ENCODE data around the gene AP1S1. TPM values are rescaled to one million over a fixed set of nuclear protein-coding genes. Genes with fewer than 3 reads are reported as not detected.
"Not testable (repeated sequence)": the region's sequence is repeated elsewhere in the genome, so short reads cannot be mapped to it uniquely, and the experiment has no call there.

Gene AP1S1
- total RNA-seq, 1 donor from 2014 or later = 172 TPM

DNA sequence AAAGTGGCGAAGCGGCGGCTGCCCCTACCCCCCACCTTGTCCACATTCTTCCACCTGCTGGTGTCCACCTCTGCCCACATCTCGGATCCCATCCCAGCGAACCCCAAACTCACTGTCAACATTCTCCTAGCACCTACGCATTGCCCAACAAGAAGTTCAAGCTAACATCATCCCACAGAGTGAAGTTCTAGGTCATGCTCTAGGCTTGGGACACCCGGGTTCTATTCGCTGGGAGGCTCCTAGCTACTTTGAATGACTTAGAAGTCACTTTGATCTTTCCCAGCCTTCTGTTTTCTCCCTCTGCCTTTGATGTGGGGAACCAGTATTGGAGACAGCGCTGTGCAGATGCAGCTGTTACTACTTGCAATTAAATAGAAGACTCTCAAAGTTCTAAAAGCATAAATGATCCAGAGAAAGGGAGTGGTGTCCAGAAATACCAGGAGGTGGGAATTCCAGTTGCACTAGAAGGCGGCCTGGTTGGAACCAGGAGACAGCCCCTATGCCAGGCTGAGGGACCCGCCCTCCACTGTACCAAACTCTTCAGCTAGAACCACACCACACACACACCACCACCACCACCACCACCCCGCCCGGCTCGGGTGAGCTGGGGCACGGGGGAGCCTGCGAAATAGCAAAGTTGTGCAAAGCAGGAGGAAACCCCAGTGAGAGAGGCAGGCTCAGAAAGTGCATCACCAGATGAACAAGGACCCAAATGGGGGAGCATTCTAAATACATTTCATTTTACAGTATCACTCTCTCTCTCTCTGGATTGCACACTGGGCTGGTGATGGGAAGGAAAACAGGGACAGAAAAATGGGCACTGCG, 16.6 kb downstream of the AP1S1 start:
- DNase-seq (ENCODE audit: low read depth in 2 of 2) = no peak

DNA sequence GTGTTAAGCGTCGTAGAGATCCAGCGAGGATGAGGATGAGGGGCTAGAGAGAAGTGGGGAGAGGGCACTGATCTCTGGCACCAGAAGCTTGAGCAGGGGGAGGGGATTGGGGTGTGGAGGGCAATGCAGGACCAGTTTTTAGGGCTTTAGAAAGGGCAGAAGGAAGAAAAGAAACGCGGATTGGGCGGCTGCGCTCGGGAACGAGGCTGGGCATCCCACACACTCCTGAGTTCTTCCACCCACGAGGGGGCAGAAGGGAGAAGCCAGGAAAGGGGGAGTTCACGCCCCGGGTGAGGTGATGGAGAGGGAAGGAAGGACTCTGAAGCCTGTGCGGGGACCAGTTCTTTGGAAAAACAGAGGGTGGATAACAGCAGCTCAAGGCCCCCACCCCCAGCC, 17.2 kb downstream of the AP1S1 start:
- DNase-seq (ENCODE audit: low read depth in 2 of 2) = no peak

DNA sequence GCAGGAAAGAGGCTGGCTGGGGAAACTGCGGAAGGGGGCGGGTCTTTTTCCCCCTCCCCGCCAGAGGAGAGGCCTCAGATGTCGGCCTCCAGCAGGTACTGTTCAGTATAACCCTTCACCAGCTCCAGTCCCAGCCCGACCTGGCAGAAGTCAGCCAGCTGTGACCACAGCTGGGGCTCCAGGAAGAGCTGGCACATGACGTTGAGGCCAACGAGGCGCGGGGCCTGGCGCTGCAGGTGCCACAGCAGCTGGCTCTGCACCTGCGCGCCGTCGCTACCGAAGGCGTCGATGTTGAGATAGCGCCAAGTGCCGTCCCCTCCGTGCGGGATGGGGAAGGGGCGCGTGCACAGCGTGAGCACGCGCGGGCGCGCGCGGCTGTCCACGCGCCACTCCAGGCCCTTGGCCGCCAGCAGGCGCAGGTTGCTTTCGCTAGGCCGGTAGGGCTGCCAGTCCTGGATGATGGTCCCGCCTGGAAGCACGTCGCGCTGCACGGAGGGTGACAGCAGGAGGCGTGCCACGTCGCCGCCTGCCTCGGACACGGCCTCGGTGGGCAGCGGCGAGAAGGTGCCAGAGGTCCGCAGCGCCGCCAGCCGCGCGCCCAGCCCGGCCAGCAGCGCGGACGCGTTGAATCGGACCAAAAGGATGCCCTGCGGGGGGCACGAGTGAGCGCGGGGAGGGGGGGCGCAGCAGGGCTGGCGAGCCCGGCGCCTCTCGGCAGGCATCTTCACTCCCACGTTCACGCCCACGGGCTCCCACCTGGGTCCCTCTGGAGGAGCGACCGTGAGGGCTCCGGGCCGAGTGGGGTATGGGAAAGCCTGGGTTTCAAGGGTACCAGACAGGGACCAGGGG, 18.0 kb downstream of the AP1S1 start:
- no peak for DNase-seq (ENCODE audit: low read depth in 2 of 2)

DNA sequence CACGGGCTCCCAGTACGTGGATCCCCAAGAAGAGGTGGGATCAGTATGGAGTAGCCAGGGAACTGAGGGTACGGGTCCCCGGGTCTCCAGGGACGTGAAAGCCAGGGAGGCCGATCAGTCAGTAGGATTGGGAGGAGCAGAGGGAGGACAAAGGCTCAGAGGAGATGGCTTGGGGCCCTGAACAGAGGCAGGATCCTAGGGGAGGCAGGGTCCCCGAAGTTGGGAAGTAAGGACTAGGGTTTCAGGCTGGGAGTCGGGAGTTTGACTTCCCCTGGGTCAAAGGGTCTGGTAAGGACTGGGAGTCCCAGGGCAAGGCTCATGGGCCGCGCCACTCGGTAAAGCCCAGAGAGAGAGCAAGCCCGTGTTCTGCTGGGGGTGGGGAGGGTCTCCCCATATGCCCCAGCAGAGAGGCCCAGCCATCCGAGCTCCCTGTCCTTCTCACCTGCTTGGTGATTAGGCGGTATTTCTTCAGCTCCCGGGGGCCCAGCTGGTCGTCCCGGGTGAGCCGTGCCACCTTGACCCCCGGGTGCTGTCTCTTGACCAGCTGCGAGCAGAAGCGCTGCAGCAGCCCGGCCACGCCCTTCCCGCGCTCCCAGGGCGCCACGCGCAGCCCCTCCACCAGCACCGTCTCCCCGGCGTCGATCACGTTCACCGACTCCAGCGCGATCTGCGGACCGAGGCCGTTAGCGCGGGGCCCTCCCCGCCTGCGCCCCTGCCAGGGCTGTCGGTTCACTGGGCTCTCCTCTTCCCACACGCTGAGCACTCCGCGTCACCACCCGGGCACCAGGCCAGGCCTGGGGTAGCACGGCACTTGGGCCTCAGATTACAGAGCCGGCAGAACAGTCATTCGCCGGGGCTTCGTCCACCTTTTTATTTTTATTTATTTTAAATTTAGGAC, 18.8 kb downstream of the AP1S1 start:
- peak in 1 of 2 donors; percentile 59 for DNase-seq (ENCODE audit: low read depth in 2 of 2)

DNA sequence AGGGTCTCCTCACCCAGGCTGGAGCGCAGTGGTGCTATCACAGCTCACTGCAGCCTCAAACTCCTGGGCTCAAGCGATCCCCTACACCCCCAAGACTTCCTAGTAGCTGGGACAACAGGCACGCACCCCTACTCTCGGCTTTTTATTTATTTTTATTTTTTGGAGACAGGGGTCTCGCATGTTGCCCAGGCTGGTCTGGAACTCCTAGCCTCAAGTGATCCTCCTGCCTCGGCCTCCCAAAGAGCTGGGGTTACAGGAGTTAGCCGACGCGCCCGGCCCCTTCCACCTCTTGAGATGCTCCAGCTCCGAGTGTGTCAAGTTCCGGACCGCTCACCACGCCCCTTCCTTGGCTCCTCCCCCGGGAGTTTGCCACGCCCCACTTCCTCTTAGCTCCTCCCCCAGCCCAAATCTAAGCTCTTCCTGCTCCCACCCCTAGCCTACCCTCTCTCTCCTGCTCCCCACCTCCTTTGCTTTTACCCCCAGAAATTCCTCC, 19.5 kb downstream of the AP1S1 start:
- no peak for DNase-seq (ENCODE audit: low read depth in 2 of 2)

DNA sequence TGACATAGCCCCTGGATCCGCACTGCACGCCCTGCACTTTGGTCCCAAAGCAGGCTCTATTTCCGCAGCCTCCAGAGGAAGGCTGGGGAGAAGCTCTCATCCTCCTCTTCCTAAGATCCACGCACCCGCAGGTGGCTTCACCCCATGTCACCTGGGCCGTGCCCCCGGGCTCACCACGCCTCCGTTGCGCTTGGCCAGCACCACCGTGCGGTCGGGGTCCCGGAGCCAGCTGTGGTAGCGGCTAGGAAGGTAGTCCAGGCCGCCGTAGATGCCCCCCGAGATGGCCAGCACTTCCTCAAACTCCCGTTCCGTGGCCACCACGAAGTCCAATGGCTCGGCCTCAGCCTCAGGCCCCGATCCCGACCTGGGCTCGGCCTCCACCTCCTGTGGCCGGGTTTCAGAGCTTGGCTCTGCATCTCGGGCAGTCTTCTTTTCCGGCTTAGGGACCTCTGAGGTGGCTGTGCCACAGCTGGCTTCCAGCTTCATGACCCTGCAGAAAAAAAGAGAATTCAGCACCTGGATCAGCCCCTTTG, 20.1 kb downstream of the AP1S1 start:
- no peak for DNase-seq (ENCODE audit: low read depth in 2 of 2)

DNA sequence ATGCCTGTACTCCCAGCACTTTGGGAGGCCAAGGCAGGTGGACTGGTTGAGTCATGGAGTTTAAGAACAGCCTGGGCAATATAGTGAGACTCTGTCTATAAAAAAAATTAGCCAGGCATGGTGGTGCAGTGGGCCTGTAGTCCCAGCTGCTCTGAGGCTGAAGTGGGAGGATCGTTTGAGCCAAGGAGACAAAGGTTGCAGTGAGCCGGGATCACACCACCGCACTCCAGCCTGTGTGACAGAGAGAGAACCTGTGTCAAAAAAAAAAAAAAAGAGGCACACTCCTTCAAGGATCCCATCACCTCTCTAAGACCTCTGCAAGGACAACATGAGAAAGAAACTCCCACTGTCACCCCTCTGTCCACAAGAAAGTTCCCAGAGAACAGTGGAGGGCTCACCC, 21.4 kb downstream of the AP1S1 start:
- DNase-seq (ENCODE audit: low read depth in 2 of 2) = no peak

DNA sequence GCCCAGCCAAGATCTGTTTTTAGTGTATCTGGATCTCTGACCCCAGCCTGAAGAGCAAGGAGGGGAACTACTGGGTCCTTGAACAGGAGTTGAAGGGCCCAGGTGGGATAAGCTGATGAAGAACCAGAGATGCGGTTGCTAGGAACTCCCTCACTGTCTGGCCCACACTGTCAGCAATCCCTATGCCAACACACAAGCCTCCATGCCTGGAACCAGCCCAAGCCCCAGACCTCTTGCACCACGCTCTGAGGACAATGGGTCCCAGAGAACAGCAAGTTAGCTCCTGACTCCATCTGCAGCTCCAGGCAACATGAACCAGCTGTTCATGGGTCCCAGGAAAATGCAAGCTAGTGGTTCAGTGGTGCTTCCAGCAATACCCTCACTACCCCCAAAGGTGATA, 23.4 kb downstream of the AP1S1 start:
- DNase-seq (ENCODE audit: low read depth in 2 of 2) = no peak

DNA sequence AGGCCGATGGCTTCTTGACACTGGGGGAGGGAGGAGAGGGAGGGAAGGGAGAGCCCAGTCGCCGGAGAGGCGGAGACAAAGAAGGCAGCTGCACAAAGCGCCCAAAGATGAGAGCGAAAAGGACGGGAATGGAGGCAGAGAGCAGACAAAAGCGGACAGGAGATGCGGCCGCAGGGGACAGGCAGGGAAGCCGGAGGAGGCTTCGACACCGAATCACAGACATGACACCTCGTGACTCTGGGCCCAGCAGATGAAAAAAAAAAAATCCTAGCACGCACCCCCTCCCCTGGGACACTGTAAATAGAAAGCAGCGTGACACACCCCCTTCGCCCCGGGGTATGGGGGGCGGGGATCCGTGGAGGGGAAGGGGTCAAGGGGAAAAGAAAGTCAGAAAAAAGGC, 24.8 kb downstream of the AP1S1 start:
- DNase-seq (ENCODE audit: low read depth in 2 of 2) = no peak

DNA sequence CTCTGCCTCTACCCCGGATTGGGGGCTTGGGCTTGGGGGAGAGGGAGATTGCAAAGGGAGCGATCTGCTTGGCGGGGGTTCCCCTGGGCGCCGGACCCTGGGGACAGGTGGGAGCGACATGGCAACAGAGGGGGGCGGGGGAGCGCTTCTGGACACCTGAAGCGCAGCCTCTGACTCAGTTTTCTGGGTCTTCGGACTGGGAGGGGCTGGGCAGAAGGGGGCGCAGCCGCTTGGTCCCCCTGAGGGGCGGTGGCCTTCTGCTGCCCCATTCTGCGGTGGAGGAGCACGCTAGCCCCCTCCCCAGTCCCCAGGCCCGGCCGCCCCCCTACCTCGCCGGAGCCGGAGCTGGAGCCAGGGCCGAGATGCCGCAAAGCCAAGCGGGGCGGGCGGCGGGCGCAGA, 25.4 kb downstream of the AP1S1 start:
- DNase-seq (ENCODE audit: low read depth in 2 of 2) = no peak

DNA sequence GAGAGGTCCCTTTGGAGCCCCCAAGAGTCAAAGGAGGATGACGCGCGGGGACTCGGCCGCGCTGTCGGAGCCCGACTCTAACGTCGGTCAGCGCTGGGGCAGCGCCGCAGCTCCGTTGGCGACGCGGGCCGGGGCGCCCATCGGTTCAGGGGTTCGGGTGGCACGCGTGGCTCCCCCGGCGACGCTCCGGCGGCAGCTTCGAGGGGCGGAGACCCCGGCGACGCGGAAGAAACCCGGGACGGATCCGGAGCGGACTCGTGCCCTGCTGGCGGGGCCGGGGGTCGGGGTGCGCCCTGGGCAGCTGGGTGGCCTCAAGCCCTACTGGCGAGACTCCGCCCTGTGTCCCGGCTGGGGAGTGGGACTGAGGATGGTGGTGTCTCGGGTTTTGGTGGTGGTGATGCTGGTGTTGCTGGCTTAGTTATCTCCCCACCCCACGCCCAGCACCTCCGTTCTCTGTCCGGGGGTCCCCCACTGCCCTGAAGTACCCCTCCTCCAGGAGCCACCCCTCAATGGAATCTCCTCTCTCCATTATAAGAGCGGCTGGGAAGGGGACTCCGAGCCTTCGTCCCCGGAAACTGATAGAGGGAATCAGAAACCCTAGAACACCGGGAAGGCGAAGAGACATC, 26.0 kb downstream of the AP1S1 start, which contains the start of gene NAT16:
Gene NAT16, minus strand, starts transcription at position 164 of the 626 bp plus-strand sequence. CDS start 5,486 bp downstream, outside the sequence.
- no peak for DNase-seq (ENCODE audit: low read depth in 2 of 2)

DNA sequence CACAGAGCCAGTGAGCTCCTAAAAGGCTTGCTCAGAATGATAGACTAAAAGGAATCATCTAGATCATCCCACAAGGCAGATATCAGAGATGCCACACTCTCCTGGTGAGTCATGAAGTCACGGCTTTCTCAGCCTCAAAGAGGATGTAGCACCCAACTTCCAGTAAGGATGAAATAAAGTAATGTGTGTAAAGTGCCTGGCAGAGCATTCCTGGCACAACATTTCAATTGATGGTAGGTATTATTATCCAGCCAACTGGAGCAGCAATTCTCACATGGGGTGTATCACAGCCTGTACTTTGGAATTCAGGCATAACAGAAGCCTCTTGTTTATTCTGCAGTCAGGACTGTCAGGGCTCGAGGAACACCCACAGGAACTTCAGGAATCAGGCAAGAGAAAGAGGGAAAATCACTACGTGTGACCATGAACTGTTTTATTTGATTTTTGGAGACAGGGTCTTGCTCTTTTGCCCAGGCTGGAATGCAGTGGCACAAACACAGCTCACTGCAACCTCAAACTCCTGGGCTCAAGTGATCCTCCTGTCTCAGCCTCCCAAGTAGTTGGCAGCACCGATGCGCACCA, 31.1 kb downstream of the AP1S1 start:
- DNase-seq (ENCODE audit: low read depth in 2 of 2) = no peak

DNA sequence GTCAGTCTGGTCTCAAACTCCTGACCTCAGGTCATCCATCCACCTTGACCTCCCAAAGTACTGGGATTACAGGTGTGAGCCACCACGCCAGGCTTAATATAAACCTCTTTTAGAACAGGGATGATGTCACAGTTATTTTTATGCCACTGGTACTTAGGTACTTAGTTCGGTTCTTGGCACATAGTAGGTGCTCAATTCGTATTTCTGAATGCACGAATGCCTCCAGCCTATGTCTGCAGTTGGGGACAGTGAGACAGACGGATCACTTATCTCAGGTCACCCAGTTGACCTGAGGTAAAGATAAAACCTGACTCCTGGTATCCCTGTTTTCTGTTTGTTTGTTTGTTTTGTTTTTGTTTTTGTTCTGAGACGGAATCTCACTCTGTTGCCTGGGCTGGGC, 31.9 kb downstream of the AP1S1 start:
- no peak for DNase-seq (ENCODE audit: low read depth in 2 of 2)

DNA sequence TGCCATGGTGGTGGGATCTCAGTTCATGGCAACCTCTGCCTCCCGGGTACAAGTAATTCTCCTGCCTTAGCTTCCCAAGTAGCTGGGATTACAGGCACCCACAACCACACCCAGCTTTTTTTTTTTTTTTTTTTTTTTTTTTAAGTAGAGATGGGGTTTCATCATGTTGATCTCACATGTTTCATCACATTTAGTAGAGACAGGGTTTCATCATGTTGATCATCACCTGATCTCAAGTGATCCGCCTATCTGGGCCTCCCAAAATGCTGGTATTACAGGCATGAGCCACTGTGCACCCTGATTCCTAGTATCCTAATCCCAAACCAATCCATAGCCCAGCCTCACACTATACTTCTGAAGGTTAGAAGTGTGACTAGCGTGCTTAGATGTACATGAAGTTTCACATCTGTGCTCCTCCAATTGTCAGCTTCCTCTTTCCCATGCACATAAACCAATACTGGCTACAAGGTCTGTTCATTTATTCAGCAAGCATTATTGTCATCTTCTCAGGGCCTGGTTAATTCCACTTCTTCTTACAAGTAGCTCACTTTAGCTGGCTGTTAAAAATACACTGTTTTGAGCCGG, 32.7 kb downstream of the AP1S1 start:
- DNase-seq (ENCODE audit: low read depth in 2 of 2) = no peak

DNA sequence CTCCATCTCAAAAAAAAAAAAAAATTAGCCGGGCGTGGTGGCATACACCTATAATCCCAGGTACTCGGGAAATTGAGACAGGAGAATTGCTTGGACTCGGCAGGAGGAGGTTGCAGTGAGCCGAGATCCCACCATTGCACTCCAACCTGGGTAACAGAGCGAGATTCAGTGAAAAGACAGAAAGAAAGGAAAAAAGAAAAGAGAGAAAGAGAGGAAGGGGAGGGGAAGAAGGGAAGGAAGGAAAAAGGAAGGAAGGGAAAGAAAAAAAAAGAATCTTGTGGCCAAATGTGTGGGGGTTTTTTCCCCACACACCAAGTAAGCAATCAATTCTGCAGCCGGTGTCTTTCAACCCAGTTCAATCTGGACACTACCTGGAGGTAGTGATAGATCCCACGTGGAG, 34.8 kb downstream of the AP1S1 start:
- no peak for DNase-seq (ENCODE audit: low read depth in 2 of 2)

DNA sequence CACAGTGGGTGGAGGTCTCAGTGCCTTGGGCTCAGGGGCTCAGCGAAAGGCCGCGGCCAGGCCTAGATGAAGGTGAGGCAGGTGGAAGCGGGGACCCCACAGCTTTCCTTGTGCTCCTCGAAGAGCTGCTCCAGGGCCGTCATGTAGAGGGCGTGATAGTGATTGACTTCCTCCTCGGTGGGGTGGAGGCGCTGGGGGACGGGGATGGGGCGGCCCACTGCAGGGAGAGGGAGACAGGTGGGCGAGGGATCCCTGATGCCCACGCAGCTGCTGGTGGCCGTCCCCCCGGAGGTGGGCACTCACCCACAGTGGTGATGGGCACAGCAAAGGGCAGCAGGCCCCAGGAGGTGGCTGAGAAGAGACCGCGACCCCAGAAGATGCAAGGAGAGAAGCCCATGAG, 41.6 kb downstream of the AP1S1 start:
- no peak for DNase-seq (ENCODE audit: low read depth in 2 of 2)

DNA sequence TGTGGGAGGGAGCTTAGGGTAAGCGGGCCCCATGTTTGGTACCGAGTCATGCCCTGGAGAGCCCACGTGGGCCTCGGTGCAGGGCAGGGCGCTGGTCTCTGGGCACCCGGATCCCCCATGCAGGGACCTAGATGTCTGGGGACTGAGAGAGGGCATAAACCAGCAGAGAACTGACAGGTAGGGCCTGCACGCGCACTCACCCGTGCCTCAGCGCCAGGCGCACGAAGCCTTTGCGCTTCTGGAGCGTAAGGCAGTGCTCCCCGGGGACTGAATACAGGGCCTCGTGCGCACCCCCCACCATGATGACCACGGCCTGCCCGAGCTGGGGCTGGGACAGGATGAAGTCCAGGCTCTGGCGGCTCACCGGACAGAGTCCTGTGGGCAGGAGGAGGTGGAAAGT, 43.7 kb downstream of the AP1S1 start:
- no peak for DNase-seq (ENCODE audit: low read depth in 2 of 2)

DNA sequence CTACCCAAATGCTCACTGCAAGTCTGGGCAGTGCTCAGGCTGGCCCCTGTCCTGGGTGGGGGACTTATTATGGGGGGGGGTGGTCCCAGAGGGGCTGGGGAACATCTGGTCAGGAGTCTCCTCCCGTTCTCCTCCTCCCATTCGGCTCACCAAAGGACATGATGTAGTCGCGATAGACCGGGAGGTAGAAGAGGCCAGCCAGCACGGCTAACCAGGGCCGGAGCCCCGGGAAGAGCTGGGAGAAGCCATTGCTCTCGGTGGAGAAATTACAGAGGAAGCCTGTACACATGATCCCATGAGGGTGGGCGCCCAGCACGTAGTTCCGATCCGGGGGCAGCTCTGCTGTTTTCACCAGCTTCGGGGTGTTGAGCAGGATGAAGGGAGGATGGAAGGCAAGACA, 44.2 kb downstream of the AP1S1 start:
- DNase-seq (ENCODE audit: low read depth in 2 of 2) = no peak

DNA sequence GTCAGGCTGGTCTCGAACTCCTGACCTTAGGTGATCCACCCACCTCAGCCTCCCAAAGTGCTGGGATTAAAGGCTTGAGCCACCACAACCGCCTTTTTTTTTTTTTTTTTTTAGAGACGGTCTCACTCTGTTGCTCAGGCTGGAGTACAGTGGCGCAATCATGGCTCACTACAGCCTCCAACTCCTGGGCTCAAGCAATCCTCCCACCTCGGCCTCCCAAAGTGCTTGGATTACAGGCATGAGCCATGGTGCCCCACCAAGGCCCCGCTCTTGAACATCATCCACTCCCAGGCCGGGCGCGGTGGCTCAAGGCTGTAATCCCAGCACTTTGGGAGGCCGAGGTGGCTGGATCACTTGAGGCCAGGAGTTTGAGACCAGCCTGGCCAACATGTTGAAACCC, 45.2 kb downstream of the AP1S1 start:
- DNase-seq (ENCODE audit: low read depth in 2 of 2) = not testable (repeated sequence)

DNA sequence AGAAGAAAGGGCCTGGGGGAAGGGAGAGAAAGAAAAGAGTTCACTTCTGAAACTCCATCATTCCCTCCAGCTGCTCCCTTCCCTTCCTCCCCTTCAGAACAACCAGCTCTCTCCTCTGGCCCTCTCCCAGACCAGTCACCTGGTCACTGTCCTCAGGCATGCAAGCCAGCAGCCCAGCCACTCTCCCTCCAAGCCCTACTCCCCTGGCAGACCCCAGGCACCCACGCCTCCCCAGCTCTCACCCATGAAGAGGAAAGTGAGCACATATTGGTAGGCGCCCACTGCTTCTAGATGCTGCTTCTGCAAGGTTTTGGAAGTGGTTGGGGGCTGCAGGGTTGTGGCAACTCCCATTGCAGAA, 46.2 kb downstream of the AP1S1 start:
- no peak for DNase-seq (ENCODE audit: low read depth in 2 of 2)

All from dermis microvascular lymphatic vessel endothelial cell (primary cell).